Subcutaneous adipose tissue (tissue), 4 donors: ENCODE results near the gene RALB. TPM values are rescaled to one million over a fixed set of nuclear protein-coding genes. Genes with fewer than 3 reads are reported as not detected.

ENCODE experiments used
- total RNA-seq, 4 donors: library from RNA; depleted of rRNA; stranded (reverse); fragments of >200 nt; gene quantifications; one replicate each; pipeline ENCODE4 v1.1.0, GENCODE V29; 2016
- TF ChIP-seq, protein P1 (sequence below): fragments of 450-650 bp; IDR thresholded peaks from one replicate; pipeline ENCODE4 v1.5.1; 2016; ENCODE audit warnings: low read depth, mild to moderate bottlenecking, control low read depth, antibody characterized with exemption, moderate library complexity

The RALB gene
- total RNA-seq, 4 donors from 2014 or later: 54.2 to 84.0 (median 56.8) TPM

DNA sequence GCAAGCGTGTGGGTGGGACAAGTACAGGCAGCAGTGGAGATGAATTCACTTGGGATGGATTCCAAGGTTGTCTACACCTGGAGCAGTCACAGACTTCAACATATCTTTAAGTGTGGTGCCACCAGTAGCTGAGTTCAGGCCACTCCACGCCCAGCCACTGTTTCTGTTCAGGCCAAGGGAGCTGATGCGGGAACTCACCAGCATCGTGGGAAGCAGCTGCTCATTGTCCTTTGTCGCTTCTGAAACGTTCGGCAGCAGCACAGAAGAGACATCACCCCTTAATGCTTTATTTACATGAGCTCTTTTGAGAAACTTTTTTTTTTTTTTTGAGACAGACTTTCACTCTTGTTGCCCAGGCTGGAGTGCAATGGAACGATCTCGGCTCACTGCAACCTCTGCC, 73.4 kb downstream of the RALB start:
- TF ChIP-seq, protein P1, sequence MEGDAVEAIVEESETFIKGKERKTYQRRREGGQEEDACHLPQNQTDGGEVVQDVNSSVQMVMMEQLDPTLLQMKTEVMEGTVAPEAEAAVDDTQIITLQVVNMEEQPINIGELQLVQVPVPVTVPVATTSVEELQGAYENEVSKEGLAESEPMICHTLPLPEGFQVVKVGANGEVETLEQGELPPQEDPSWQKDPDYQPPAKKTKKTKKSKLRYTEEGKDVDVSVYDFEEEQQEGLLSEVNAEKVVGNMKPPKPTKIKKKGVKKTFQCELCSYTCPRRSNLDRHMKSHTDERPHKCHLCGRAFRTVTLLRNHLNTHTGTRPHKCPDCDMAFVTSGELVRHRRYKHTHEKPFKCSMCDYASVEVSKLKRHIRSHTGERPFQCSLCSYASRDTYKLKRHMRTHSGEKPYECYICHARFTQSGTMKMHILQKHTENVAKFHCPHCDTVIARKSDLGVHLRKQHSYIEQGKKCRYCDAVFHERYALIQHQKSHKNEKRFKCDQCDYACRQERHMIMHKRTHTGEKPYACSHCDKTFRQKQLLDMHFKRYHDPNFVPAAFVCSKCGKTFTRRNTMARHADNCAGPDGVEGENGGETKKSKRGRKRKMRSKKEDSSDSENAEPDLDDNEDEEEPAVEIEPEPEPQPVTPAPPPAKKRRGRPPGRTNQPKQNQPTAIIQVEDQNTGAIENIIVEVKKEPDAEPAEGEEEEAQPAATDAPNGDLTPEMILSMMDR: no peak

DNA sequence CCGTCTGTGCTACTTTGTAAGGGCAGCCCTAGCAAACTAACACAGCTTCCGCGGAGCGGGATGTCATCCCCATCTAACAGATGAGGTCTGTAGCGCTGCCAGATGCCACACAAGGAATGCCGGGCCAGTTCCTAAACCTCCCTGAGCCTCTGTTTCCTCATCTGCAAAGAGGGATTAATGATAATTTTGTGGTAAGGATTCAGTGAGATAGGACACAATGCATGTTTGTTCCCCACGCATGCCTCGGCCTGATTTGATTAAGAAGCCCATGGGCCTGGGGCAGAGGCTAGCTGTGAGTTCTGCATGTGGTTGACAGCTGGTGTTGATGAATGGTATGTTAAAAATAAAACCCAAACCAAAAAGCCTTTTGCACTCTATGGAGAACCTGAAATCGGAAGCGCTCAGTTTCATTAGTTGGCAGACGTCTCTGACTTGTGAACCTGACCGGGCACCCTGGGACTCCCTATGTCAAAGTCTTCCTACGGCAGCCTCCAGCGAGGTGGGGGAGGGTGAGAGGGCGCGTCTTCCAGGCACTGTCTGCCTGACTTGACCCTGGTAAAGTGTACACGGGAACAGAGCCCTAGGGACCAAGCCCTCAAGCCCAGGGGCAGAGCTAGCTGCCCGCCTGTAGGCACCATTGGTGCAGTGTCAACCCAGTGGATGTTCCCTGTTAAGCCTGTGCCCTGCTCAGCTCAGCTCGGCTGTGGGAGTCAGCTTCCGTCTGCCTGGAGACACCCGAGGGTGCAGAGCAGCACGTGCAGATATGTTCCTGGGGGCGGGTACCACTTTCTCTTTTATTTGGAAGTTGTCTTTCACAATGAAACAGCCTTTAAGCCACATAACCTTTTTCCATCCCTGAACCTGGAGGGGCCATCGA, 78.5 kb downstream of the RALB start:
- TF ChIP-seq, protein P1: no peak

DNA sequence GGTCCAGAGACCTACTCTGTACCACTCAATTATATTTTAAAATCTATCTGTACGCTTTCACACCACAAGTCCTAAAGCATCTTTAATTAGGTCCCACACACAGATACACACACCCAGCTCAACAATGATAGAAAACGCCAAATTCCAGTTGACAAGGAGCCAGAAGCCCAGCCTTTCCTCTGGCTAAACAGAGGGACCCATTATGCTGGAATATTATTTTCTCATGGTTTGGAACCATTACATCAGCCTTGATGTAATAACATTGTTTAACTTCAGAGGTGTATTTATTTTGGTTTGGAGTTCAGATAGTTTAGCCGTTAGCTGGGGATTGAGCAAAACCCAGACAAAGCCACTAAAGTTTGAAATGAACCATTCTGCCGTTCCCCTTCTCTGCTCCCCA, 79.3 kb downstream of the RALB start:
- TF ChIP-seq, protein P1: no peak

DNA sequence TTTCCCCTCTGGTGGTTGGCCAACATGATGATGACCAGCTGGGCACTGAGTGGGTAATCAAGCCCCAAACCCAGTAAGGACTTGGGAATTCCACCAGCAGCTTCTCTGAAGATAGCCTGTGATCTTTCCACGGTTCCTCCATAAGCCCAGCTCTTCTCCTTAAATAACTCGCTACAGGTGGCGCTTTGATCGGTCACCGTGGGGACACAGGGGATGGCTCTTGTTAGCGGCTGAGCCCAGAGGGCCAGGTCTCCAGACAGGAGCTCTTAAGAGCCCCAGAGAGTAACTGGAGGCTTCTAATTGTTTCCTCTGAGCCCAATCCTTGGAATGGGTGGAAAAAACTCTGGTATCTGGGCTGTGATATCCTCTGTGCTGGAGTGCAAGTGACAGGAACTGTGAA, 79.7 kb downstream of the RALB start:
- TF ChIP-seq, protein P1: no peak

DNA sequence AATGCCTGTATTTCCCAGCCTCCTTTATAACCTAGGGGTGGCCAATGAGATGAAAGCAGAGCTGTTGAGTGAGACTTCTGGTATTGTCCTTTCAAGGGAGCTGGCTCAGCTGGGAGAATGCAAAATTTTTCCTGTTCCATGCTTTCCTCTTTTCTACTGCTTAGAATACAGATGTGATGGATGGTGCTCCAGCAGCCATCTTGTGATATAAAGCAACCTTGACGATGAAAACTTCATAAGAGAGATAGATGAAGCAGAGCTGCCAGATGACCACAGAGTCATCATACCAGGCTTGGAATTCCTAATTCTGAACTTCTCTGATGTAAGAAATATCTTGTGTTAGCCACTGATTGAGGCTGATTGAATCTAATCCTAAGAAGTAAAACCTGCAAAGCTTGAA, 81.4 kb downstream of the RALB start:
- TF ChIP-seq, protein P1: no peak

DNA sequence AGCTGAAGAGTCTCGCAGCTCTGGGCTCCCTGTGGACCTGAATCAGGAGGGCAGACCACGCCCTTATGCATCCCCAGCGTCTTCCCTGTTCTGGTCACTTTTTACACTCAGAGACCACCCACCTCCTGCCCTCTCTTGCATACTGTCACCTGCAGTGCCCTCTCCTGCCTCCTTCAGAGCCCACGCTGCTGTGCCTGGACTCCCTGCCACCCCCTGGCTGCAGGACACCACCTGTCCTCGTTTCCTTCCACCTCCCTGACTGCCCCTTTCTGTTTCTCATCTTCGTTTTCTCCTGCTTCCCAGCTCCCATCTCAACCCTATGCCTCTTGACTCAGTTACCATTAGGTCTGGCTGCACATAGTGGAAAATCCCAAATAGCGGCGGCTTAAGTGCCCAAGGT, 84.1 kb downstream of the RALB start:
- TF ChIP-seq, protein P1: no peak

DNA sequence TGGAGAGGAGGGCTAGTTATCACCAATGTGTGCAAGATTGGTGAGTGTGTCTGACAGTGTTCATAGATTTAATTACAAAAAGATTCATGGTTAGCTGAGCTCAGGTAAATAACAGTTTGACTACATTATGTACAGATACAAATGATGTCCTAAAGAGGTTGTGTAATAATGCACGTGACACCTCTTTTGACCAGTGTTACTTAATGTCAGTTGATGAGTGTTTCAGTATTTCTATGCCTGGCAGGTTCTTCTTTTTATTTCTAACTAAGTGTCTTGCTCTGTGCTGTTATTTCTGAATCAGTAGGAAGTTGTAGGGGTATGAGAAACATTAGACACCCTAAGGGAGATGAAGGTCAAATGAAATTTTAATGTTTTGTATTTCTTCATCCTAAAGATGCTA, 85.4 kb downstream of the RALB start:
- TF ChIP-seq, protein P1: no peak
